Measurements from ENCODE around the gene COLEC11. TPM values are rescaled to one million over a fixed set of nuclear protein-coding genes. Genes with fewer than 3 reads are reported as not detected.

The COLEC11 gene
- total and polyA plus RNA-seq, 9 donors, result 16.7 to 187 (median 59.9) TPM

- DNase-seq, result no peak
- Histone ChIP-seq H3K4me3 (no peak overlapping the region), H3K27ac (no peak overlapping the region), H3K27me3 (no peaks in the 10 kb centered on the region), H3K4me1 (ENCODE audit: insufficient read depth) (peaks cover 6% of the 10 kb centered on the region), H3K9me3 (no peaks in the 10 kb centered on the region), H3K36me3 (no peaks in the 10 kb centered on the region)
- TF ChIP-seq POLR2A (IDR thresholded peaks at IDR 0.05) (no peak), CTCF (IDR thresholded peaks at IDR 0.05) (no peak), EP300 (IDR thresholded peaks at IDR 0.05) (no peak)
- intact Hi-C loops (cut with DNase I), result loop anchor here in 1 of 4 donors (5.0 kb wide), 1 partner anchor 73 kb away; no protein-coding TSS in a partner anchor
- WGBS, 3 donors, result 49 to 67% (median 51%) methylated on average over 5 of the region's 5 CpGs
Measured at GRCh38 chr2:3578987-3579386, 15.9 kb upstream of the COLEC11 start.

- Histone ChIP-seq H3K27me3 (no peaks in the 10 kb centered on the region), H3K36me3 (no peaks in the 10 kb centered on the region), H3K27ac (no peak overlapping the region), H3K4me1 (ENCODE audit: insufficient read depth) (peaks cover 14% of the 10 kb centered on the region), H3K9me3 (no peaks in the 10 kb centered on the region), H3K4me3 (no peak overlapping the region)
- WGBS, 3 donors, result 23 to 65% (median 35%) methylated on average over 5 of the region's 5 CpGs
- TF ChIP-seq EP300 (IDR thresholded peaks at IDR 0.05), result no peak
- no peak for TF ChIP-seq POLR2A (IDR thresholded peaks at IDR 0.05)
- no peak for TF ChIP-seq CTCF (IDR thresholded peaks at IDR 0.05)
- intact Hi-C loops (cut with DNase I), result no loop called here
- no peak for DNase-seq
Measured at GRCh38 chr2:3580449-3580848, 14.5 kb upstream of the COLEC11 start.

- TF ChIP-seq POLR2A (IDR thresholded peaks at IDR 0.05) (no peak), CTCF (IDR thresholded peaks at IDR 0.05) (no peak), EP300 (IDR thresholded peaks at IDR 0.05) (no peak)
- H3K4me3 ChIP-seq, result no peak overlapping the region
- intact Hi-C loops (cut with DNase I), result no loop called here
Measured at GRCh38 chr2:3581367-3582262, 13.3 kb upstream of the COLEC11 start.

GRCh38 chr2:3584076-3584475, 10.8 kb upstream of the COLEC11 start:
- H3K4me1 ChIP-seq (ENCODE audit: insufficient read depth), result peaks cover 28% of the 10 kb centered on the region
- H3K36me3 ChIP-seq, result no peaks in the 10 kb centered on the region
- DNase-seq, result no peak
- H3K9me3 ChIP-seq, result no peaks in the 10 kb centered on the region
- intact Hi-C loops (cut with DNase I), result no loop called here
- TF ChIP-seq CTCF (IDR thresholded peaks at IDR 0.05), result no peak
- no peak for TF ChIP-seq EP300 (IDR thresholded peaks at IDR 0.05)
- no peak for TF ChIP-seq POLR2A (IDR thresholded peaks at IDR 0.05)
- H3K27me3 ChIP-seq, result no peaks in the 10 kb centered on the region
- 47 to 58% (median 49%) methylated on average over 6 of the region's 6 CpGs for WGBS, 3 donors
- H3K27ac ChIP-seq, result peak overlapping the region in 1 of 2 donors; percentile 71
- H3K4me3 ChIP-seq, result no peak overlapping the region

More at GRCh38 chr2:3581367-3582262, 13.3 kb upstream of the COLEC11 start:
- H3K27me3 ChIP-seq, result no peaks in the 10 kb centered on the region
- DNase-seq, result no peak
- 72 to 80% (median 76%) methylated on average over 13 of the region's 13 CpGs for WGBS, 3 donors
- H3K36me3 ChIP-seq, result no peaks in the 10 kb centered on the region
- no peaks in the 10 kb centered on the region for H3K9me3 ChIP-seq
- H3K27ac ChIP-seq, result no peak overlapping the region
- H3K4me1 ChIP-seq (ENCODE audit: insufficient read depth), result peaks cover 16% of the 10 kb centered on the region
